Hepatocyte (in vitro differentiated cells): Measurements from ENCODE around the gene SYT15B.
"Not testable (repeated sequence)": the region's sequence is repeated elsewhere in the genome, so short reads cannot be mapped to it uniquely, and the experiment has no call there.

Experiments used
- EZH2 ChIP-seq: fragments of 200-600 bp; sonication (generic); IDR thresholded peaks from 2 replicates; pipeline ENCODE4 v1.6.1; 2016; ENCODE audit warnings: antibody characterized with exemption, mild to moderate bottlenecking, borderline replicate concordance
- TF ChIP-seq, protein P1 (sequence below): fragments of 200-600 bp; sonication (generic); IDR thresholded peaks from 2 replicates; pipeline ENCODE4 v1.5.1; 2016; ENCODE audit warnings: antibody characterized with exemption, mild to moderate bottlenecking; ENCODE audit not compliant: poor library complexity

DNA sequence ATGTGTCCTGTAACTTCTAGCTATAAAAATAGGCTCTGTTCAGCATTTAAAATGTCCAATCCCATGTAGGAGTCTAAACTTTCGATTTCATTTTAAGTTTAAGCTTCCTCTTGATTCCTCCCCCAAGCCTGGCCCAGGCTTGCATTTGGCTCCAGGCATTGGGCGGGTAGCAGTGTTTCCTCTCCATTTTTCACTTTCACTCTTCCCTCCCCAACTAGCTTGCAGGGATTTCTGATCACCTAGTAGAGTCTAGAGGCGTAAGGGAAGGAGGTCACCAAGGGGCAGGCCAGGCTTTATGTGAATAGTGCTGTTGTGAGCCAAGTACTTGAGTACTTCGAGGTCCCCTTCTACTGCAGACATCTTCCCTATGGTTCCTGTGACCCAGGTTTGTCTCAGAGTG is 18.5 kb downstream of the SYT15B start:
- TF ChIP-seq, protein P1, sequence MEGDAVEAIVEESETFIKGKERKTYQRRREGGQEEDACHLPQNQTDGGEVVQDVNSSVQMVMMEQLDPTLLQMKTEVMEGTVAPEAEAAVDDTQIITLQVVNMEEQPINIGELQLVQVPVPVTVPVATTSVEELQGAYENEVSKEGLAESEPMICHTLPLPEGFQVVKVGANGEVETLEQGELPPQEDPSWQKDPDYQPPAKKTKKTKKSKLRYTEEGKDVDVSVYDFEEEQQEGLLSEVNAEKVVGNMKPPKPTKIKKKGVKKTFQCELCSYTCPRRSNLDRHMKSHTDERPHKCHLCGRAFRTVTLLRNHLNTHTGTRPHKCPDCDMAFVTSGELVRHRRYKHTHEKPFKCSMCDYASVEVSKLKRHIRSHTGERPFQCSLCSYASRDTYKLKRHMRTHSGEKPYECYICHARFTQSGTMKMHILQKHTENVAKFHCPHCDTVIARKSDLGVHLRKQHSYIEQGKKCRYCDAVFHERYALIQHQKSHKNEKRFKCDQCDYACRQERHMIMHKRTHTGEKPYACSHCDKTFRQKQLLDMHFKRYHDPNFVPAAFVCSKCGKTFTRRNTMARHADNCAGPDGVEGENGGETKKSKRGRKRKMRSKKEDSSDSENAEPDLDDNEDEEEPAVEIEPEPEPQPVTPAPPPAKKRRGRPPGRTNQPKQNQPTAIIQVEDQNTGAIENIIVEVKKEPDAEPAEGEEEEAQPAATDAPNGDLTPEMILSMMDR: not testable (repeated sequence)
- not testable (repeated sequence) for TF ChIP-seq EZH2
